Skeletal muscle tissue (tissue), 4 donors: ENCODE data around the gene SEC24C. TPM values are rescaled to one million over a fixed set of nuclear protein-coding genes. Genes with fewer than 3 reads are reported as not detected.

ENCODE experiments used
- H3K27ac ChIP-seq: one replicate; pipeline ENCODE4 v1.7.0; 2013; ENCODE audit warnings: mild to moderate bottlenecking, low read depth, low read length, inconsistent platforms
- H3K27me3 ChIP-seq, 3 donors: one replicate each; pipeline ENCODE4 v1.7.0; 2013; ENCODE audit warnings: low read length in 3 of 3; ENCODE audit not compliant: control insufficient read depth in 3 of 3, insufficient read depth in 3 of 3
- H3K36me3 ChIP-seq, 3 donors: one replicate each; pipeline ENCODE4 v1.7.0; 2013; ENCODE audit warnings: low read length in 3 of 3; ENCODE audit not compliant: control insufficient read depth in 3 of 3, insufficient read depth in 3 of 3
- H3K4me1 ChIP-seq, 3 donors: one replicate each; pipeline ENCODE4 v1.7.0; 2013; ENCODE audit warnings: low read length in 3 of 3, mild to moderate bottlenecking in 3 of 3; ENCODE audit not compliant: control insufficient read depth in 3 of 3, insufficient read depth in 3 of 3
- H3K4me3 ChIP-seq, 3 donors: one replicate each; pipeline ENCODE4 v1.7.0; 2013; ENCODE audit warnings: low read length in 3 of 3
- H3K9ac ChIP-seq, 3 donors: one replicate each; pipeline ENCODE4 v1.7.0; 2013; ENCODE audit warnings: low read length in 3 of 3, mild to moderate bottlenecking in 3 of 3, moderate library complexity in 2 of 3, low read depth in 1 of 3
- H3K9me3 ChIP-seq, 3 donors: one replicate each; pipeline ENCODE4 v1.7.0; 2013; ENCODE audit warnings: low read length in 3 of 3; ENCODE audit not compliant: control insufficient read depth in 3 of 3
- total RNA-seq: library from RNA; depleted of rRNA; stranded (reverse); fragments of >200 nt; gene quantifications from one replicate; pipeline ENCODE4 v1.2.3, GENCODE V29; 2014
- donor health status: Osteomylitis.

The SEC24C gene
- total RNA-seq, 1 donor from 2014 or later, result 41.8 TPM

DNA sequence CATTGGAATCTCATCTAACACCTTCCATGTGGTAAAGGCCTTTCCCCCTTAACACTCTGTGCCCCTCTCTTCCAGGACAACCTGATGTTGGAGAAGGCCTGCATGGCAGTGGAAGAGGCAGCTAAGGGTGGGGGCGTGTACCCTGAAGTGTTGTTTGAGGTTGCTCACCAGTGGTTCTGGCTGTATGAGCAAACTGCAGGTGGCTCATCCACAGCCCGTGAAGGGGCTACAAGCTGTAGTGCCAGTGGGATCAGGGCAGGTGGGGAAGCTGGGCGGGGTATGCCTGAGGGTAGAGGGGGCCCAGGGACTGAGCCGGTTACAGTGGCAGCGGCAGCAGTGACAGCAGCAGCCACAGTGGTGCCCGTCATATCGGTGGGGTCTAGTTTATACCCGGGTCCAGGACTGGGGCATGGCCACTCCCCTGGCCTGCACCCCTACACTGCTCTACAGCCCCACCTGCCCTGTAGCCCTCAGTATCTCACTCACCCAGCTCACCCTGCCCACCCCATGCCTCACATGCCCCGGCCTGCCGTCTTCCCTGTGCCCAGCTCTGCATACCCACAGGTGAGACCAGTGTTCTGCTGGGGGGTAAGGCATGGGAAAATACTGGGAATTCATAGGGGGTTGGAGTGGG lies 54.9 kb downstream of the SEC24C start:
- Histone ChIP-seq H3K9ac (no peak overlapping the region), H3K36me3 (peaks cover 82 to 89% (median 86%) of the 10 kb centered on the region in 3 donors), H3K4me3 (no peak overlapping the region), H3K9me3 (no peaks in the 10 kb centered on the region), H3K4me1 (peaks cover 0 to 2% (median 0%) of the 10 kb centered on the region in 3 donors), H3K27ac (no peak overlapping the region), H3K27me3 (no peaks in the 10 kb centered on the region)

DNA sequence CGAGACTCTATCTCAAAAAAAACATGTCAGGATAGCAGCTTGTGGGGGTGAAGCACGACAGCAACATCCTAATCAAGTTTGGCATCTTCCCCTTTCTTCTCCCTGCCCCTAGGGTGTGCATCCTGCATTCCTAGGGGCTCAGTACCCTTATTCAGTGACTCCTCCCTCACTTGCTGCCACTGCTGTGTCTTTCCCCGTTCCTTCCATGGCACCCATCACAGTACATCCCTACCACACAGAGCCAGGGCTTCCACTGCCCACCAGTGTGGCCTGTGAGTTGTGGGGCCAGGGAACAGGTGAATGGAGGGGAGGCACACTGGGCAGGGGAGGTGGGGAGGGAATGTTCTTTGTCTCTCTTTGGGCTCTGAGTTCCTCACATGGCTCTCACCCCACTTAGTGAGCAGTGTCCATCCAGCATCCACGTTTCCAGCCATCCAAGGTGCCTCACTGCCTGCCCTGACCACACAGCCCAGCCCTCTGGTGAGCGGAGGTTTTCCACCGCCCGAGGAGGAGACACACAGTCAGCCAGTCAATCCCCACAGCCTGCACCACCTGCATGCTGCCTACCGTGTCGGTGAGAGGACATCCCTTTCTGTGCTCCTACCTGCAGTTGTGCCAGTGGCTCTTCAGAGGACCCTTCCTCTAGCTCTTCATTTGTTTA lies 55.9 kb downstream of the SEC24C start:
- H3K4me3 ChIP-seq, result no peak overlapping the region
- peaks cover 80 to 83% (median 81%) of the 10 kb centered on the region in 3 donors for H3K36me3 ChIP-seq
- H3K4me1 ChIP-seq, result peaks cover 0 to 2% (median 0%) of the 10 kb centered on the region in 3 donors
- no peaks in the 10 kb centered on the region for H3K9me3 ChIP-seq
- no peaks in the 10 kb centered on the region for H3K27me3 ChIP-seq
- no peak overlapping the region for H3K9ac ChIP-seq
- H3K27ac ChIP-seq, result no peak overlapping the region

DNA sequence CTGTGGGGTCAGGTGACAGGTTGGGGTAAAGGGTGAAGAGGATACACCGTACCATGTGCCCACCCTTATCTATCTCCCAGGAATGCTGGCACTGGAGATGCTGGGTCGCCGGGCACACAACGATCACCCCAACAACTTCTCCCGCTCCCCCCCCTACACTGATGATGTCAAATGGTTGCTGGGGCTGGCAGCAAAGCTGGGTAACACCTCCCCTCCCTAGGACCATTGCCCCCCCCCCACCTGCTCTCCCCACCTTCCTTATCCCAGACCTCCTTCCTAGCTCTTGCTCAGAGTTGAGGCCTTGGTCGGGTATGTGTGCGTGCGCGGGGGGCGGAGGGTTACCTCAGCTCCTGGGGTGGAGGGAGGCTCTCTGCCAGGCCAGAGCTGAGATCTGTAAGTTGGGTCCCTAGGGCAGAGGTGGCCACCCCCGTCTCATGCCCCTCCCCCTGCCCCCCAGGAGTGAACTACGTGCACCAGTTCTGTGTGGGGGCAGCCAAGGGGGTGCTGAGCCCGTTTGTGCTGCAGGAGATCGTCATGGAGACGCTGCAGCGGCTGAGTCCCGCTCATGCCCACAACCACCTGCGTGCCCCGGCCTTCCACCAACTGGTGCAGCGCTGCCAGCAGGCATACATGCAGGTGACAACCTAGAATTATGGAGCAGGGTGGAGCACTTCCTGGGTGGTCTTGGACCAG lies 56.5 kb downstream of the SEC24C start:
- Histone ChIP-seq H3K4me3 (no peak overlapping the region), H3K27ac (no peak overlapping the region), H3K9me3 (no peaks in the 10 kb centered on the region), H3K9ac (no peak overlapping the region), H3K4me1 (peaks cover 0 to 2% (median 0%) of the 10 kb centered on the region in 3 donors), H3K36me3 (peaks cover 80 to 82% (median 81%) of the 10 kb centered on the region in 3 donors), H3K27me3 (no peaks in the 10 kb centered on the region)

DNA sequence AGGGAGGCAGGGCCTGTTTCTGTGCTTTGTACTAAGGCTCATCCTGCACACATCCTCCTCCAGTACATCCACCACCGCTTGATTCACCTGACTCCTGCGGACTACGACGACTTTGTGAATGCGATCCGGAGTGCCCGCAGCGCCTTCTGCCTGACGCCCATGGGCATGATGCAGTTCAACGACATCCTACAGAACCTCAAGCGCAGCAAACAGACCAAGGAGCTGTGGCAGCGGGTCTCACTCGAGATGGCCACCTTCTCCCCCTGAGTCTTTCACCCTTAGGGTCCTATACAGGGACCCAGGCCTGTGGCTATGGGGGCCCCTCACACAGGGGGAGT lies 57.0 kb downstream of the SEC24C start:
- Histone ChIP-seq H3K27ac (no peak overlapping the region), H3K4me3 (no peak overlapping the region), H3K9me3 (no peaks in the 10 kb centered on the region), H3K4me1 (peaks cover 0 to 2% (median 0%) of the 10 kb centered on the region in 3 donors), H3K27me3 (no peaks in the 10 kb centered on the region), H3K36me3 (peaks cover 81 to 86% (median 85%) of the 10 kb centered on the region in 3 donors), H3K9ac (no peak overlapping the region)

DNA sequence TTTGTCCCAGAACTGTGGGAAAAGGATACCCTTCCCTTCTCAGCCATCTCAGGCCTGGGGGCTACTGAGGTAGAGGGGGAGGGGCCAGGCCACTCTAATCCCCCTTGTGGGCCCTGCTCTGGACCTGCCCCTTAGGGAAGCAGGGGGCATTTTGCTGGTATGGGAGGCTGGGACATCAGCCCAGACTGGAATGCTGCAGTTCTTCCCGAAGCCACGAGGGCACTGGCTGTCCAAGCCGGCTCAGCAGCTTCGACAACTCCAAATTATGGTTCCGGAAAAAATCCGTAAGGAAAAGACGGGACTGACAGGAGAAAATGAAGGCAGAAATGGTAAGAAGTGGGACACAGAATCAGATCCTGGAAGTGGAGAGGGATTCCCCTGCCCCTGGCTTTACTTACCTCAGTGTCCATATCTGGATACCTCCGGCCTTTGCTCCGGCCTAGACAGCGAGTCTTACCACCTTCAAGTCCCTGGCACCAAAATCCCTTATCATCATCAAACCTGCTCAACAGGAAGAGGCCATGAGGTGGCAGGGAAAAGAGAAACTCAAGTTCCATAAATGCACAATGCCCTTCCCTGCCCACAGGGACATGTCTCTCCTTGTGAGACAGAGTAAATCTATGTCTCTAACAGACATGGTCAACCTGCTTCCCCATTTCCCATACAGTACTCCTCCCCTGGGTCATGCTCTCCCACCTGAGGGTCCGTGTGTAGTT lies 58.3 kb downstream of the SEC24C start:
- Histone ChIP-seq H3K9ac (no peak overlapping the region), H3K27ac (no peak overlapping the region), H3K27me3 (no peaks in the 10 kb centered on the region), H3K4me3 (no peak overlapping the region), H3K36me3 (peaks cover 81 to 87% (median 86%) of the 10 kb centered on the region in 3 donors), H3K4me1 (peaks cover 0 to 5% (median 2%) of the 10 kb centered on the region in 3 donors), H3K9me3 (no peaks in the 10 kb centered on the region)

DNA sequence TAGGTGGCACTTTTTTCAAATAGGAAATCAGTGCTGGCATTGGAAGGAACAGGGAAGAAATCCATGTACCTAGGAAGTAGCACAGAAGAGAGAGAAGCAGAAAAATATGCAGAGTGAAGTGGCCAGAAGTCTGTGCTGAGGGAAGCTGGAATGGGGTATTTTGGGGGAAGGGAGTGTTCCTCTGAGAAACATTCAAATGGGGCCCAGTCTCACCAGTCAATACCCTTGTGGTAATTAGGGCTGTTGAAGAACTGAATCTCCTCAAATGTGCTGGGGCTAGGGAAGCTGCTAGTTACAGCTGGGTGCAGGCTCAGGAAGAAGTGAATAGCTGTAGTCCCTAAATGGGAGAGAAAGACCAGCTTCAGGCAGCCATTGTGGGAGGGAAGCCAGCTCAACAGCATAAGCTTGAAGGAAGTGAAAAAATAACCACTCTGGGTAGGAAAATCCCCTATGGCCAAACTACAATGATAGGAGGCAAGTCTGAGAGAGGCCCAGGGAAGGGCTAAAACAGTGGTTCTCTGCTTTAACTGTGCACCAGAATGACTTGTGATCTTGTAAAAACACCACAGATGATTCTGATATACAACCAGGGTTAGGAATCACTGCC lies 59.6 kb downstream of the SEC24C start:
- Histone ChIP-seq H3K9ac (no peak overlapping the region), H3K4me1 (peaks cover 0 to 5% (median 2%) of the 10 kb centered on the region in 3 donors), H3K9me3 (no peaks in the 10 kb centered on the region), H3K4me3 (no peak overlapping the region), H3K27ac (no peak overlapping the region), H3K27me3 (no peaks in the 10 kb centered on the region), H3K36me3 (peaks cover 83 to 84% (median 83%) of the 10 kb centered on the region in 3 donors)

DNA sequence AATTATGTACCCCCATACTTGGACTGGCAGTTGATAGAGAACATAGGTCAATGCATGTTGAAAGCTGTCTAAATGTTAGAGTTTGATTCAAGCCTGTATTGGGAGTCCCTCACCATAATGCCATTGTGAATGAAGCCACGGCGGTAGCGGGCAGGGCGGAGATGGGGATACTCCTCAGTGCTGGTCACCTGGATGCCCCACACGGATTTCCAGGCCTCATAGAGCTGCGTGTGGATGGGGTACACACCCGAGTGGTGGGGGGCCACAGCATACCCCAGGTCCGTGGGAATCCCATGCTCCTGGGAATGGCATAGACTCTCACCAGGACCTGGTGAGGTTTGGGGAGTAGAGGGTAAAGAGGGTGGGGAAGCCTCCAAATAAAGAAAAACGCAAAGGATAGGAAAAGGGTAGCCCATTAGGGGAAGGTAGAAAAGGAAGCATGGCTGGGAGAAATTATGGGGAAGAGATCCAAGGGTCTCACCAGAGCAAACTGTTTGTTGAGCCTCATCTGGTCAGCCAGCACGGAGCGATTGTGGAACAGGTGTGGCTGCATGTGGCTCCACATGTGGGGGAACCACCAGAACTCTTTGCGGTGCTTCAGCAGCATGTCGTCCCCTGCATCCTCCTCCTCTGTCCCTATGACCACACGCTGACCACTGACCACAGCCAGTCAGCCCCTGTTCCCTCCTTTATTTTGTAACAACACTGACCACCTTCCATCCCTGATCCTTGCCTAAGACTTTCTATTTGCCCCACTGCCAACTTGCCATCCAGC lies 62.2 kb downstream of the SEC24C start:
- Histone ChIP-seq H3K9ac (no peak overlapping the region), H3K4me1 (peaks cover 3 to 14% (median 8%) of the 10 kb centered on the region in 3 donors), H3K4me3 (no peak overlapping the region), H3K36me3 (peaks cover 62 to 64% (median 63%) of the 10 kb centered on the region in 3 donors), H3K27ac (no peak overlapping the region), H3K27me3 (no peaks in the 10 kb centered on the region), H3K9me3 (no peaks in the 10 kb centered on the region)

DNA sequence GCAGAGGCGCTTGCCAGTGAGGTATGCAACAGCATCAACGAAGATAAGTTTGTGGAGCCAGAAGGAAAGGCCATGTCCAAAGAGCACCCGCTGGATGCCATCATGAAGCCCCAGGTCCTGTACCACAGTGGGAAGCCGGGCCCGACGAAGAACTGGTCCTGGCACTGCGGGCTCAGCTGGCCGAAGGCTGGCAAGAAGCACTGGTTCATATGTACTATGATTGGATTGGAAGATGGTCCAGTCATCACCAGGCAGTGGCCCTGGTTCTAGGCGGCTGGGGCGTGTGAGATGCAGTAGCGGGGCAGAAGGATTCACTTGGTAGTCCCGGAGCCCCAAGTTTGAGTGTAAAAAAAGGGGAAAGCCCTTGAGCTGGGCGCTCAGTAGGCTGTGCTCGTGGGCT lies 63.3 kb downstream of the SEC24C start:
- H3K27me3 ChIP-seq, result no peaks in the 10 kb centered on the region
- peaks cover 51 to 54% (median 54%) of the 10 kb centered on the region in 3 donors for H3K36me3 ChIP-seq
- H3K9me3 ChIP-seq, result no peaks in the 10 kb centered on the region
- H3K4me1 ChIP-seq, result peaks cover 3 to 14% (median 8%) of the 10 kb centered on the region in 3 donors
- no peak overlapping the region for H3K9ac ChIP-seq
- no peak overlapping the region for H3K27ac ChIP-seq
- no peak overlapping the region for H3K4me3 ChIP-seq
